K562 (cell line): ENCODE data around the gene POLD3. TPM values are rescaled to one million over a fixed set of nuclear protein-coding genes. Genes with fewer than 3 reads are reported as not detected.

Source experiments
- ATAC-seq: fragments of 200-7000 bp; cut with Tn5 transposase; 3 replicates; pipeline ENCODE4 v1.9.1; 2020; ENCODE audit warnings: moderate library complexity
- BruUV-seq: library from RNA; stranded (reverse); fragments of 400-500 nt; replicated peaks from 2 replicates; lab custom pipeline; 2021; lab: Mats Ljungman, UMichigan
- CTCF ChIA-PET: fragments of 300-600 bp; formaldehyde crosslinking; extraction: SDS; loops from one replicate; lab custom pipeline; 2021; ENCODE audit warnings: low intra/inter-chr PET ratio; lab: Yijun Ruan, JAX
- POLR2A ChIA-PET: fragments of 300-600, 350-650 bp; sonication (Branson Sonifier 250); formaldehyde crosslinking; extraction: SDS; loops from one replicate; lab custom pipeline; 2021; ENCODE audit warnings: antibody characterized with exemption, inconsistent platforms; lab: Yijun Ruan, JAX
- DNase-seq, 4 experiments: peaks; one replicate each; pipeline versions ENCODE4 v3.0.0 to v3.0.0-alpha.2; 2011 to 2018; ENCODE audit warnings: low spot score in 3 of 4, mixed read lengths in 3 of 4; ENCODE audit errors: extremely low read depth in 1 of 4
- FAIRE-seq: peaks from 2 replicates; lab custom pipeline; 2011; peaks lifted over from hg19 to GRCh38; lab: Jason Lieb, UNC
- H2AFZ ChIP-seq: 2 replicates; pipeline ENCODE4 v1.6.0; 2011; ENCODE audit warnings: low read depth, low read length, control low read depth, inconsistent platforms
- H3K27ac ChIP-seq: fragments of 200-600 bp; 3 replicates; pipeline ENCODE4 v1.8.0; 2011; ENCODE audit warnings: low read depth, mild to moderate bottlenecking, control low read depth, inconsistent platforms, low read length, moderate library complexity, mixed read lengths; ENCODE audit errors: extremely low read depth
- H3K27me3 ChIP-seq, 2 experiments: fragments of 300-600 bp in 1 of 2; 2 replicates in 1 of 2; 3 replicates in 1 of 2; pipeline versions ENCODE4 v1.6.0 to v1.8.0; 2011; ENCODE audit warnings: inconsistent platforms in 2 of 2, low read length in 2 of 2, mild to moderate bottlenecking in 1 of 2, mixed read lengths in 1 of 2, moderate library complexity in 1 of 2; ENCODE audit not compliant: control insufficient read depth in 2 of 2, insufficient read depth in 2 of 2
- H3K36me3 ChIP-seq: fragments of 300-600 bp; 3 replicates; pipeline ENCODE4 v1.8.0; 2011; ENCODE audit warnings: mild to moderate bottlenecking, low read length, inconsistent platforms; ENCODE audit not compliant: control insufficient read depth, insufficient read depth
- H3K4me1 ChIP-seq, 2 experiments: fragments of 200-600 bp in 1 of 2; replicated peaks in 1 of 2; 2 replicates in 1 of 2; 3 replicates in 1 of 2; pipeline versions ENCODE4 v1.5.1 to v1.8.0; 2011; ENCODE audit warnings: inconsistent platforms in 2 of 2, low read length in 2 of 2, mild to moderate bottlenecking in 1 of 2, mixed read lengths in 1 of 2, moderate library complexity in 1 of 2; ENCODE audit not compliant: control insufficient read depth in 2 of 2, insufficient read depth in 2 of 2
- H3K4me2 ChIP-seq: 2 replicates; pipeline ENCODE4 v1.6.1; 2011; ENCODE audit warnings: low read length, control low read depth, inconsistent platforms, mixed read lengths; ENCODE audit not compliant: insufficient read depth
- H3K4me3 ChIP-seq: fragments of 200-600 bp; sonication (generic), shearing (Covaris generic); 2 replicates; pipeline ENCODE4 v1.5.1; 2016; ENCODE audit warnings: control low read depth, inconsistent platforms
- H3K79me2 ChIP-seq: fragments of 200-600 bp; 3 replicates; pipeline ENCODE4 v1.8.0; 2011; ENCODE audit warnings: low read length, inconsistent platforms; ENCODE audit not compliant: control insufficient read depth, insufficient read depth
- H3K9ac ChIP-seq, 2 experiments: 2 replicates each; pipeline versions ENCODE4 v1.6.0 to v1.6.1; 2011; ENCODE audit warnings: low read depth in 2 of 2, low read length in 2 of 2, control low read depth in 1 of 2, inconsistent platforms in 1 of 2, mild to moderate bottlenecking in 1 of 2, mixed read lengths in 1 of 2; ENCODE audit not compliant: insufficient read depth in 1 of 2
- H3K9me1 ChIP-seq: one replicate; pipeline ENCODE4 v1.6.0; 2011; ENCODE audit warnings: inconsistent platforms, mild to moderate bottlenecking, low read length, moderate library complexity; ENCODE audit not compliant: control insufficient read depth, insufficient read depth
- H3K9me3 ChIP-seq: replicated peaks from 2 replicates; pipeline ENCODE4 v1.5.1; 2011; ENCODE audit warnings: low read depth, low read length, inconsistent platforms; ENCODE audit not compliant: control insufficient read depth, insufficient read depth
- H4K20me1 ChIP-seq: replicated peaks from 2 replicates; pipeline ENCODE4 v1.6.1; 2011; ENCODE audit warnings: low read length, inconsistent platforms, mixed read lengths; ENCODE audit not compliant: control insufficient read depth, insufficient read depth
- DMBX1 ChIP-seq: fragments of 250-450 bp; sonication (Bioruptor Pico); IDR thresholded peaks from 2 replicates; pipeline ENCODE4 v1.8.0; 2022; ENCODE audit warnings: inconsistent platforms, mild to moderate bottlenecking, moderate library complexity, borderline replicate concordance
- HDAC1 ChIP-seq, 2 experiments: fragments of 450-650 bp; IDR thresholded peaks; 2 replicates each; pipeline ENCODE4 v1.6.1; 2016 to 2017; ENCODE audit warnings: inconsistent platforms in 1 of 2, mild to moderate bottlenecking in 1 of 2, moderate library complexity in 1 of 2
- JUND ChIP-seq, 2 experiments: IDR thresholded peaks; 2 replicates in 1 of 2; 3 replicates in 1 of 2; pipeline ENCODE4 v1.6.1; 2011; ENCODE audit warnings: borderline replicate concordance in 2 of 2, low read depth in 2 of 2, low read length in 2 of 2, improper control_type of control experiment in 1 of 2, missing biosample characterization in 1 of 2, missing genetic modification characterization in 1 of 2, missing genetic modification reagents in 1 of 2
- NELFE ChIP-seq: IDR thresholded peaks from 2 replicates; pipeline ENCODE4 v1.6.1; 2011; ENCODE audit warnings: mild to moderate bottlenecking; ENCODE audit not compliant: insufficient read depth, insufficient read length
- PRPF4 ChIP-seq: fragments of 200-400 bp; formaldehyde crosslinking; IDR thresholded peaks from one replicate; pipeline ENCODE4 v1.6.1; 2017; ENCODE audit warnings: low read length, low read depth, mild to moderate bottlenecking; ENCODE audit not compliant: insufficient read depth, poor library complexity, severe bottlenecking
- RNF2 ChIP-seq: sonication (generic); IDR thresholded peaks from 2 replicates; pipeline ENCODE4 v1.6.1; 2016
- ZNF274 ChIP-seq: IDR thresholded peaks from 2 replicates; pipeline ENCODE4 v1.6.1; 2011; ENCODE audit warnings: low read depth, mild to moderate bottlenecking, low read length, moderate library complexity, borderline replicate concordance
- ZNF830 ChIP-seq: fragments of 250-450 bp; sonication (Bioruptor Pico); IDR thresholded peaks from 2 replicates; pipeline ENCODE4 v1.5.0; 2021; ENCODE audit warnings: mild to moderate bottlenecking
- WGBS: fragments of 100-300 bp; shearing (Covaris generic); methylation state at CpG from one replicate; pipeline ENCODE4 v1.1.6; 2016; ENCODE audit warnings: low coverage, mixed read lengths; ENCODE audit not compliant: insufficient coverage; ENCODE audit errors: missing lambda C conversion rate; 5-methylcytosine and 5-hydroxymethylcytosine counted together
- in situ Hi-C: fragments of 300-500 bp; cut with MboI; formaldehyde crosslinking; loops from 4 replicates; pipeline ENCODE4 v1.15.0; 2018; ENCODE audit warnings: inconsistent platforms, mixed read lengths
- intact Hi-C: fragments of 100-400 bp; cut with micrococcal nuclease; formaldehyde crosslinking; loops from 2 replicates; pipeline ENCODE4 v1.14.2; 2022
- polyA plus RNA-seq, 8 experiments: library from polyadenylated mRNA; depleted of rRNA in 4 of 8; stranded (reverse) in 5 of 8; unstranded in 3 of 8; fragments of >200 nt; fragmentation: Nextera tagmentation in 2 of 8; fragmentation: Illumina TruSeq in 1 of 8; extraction: Ambion mirVana in 2 of 8; extraction: Trizol in 1 of 8; gene quantifications; 2 replicates each; pipeline versions ENCODE4 v1.2.1 to v1.2.3, GENCODE V29; 2011 to 2014; ENCODE audit warnings: inconsistent platforms in 1 of 8, missing spikeins in 1 of 8
- total RNA-seq, 7 experiments: library from RNA; depleted of rRNA in 6 of 7; stranded (reverse); fragments of >200 nt in 6 of 7; fragmentation: Illumina TruSeq in 2 of 7; extraction: Trizol in 2 of 7; gene quantifications; 2 replicates each; pipeline versions ENCODE4 v1.2.1 to v1.2.3, GENCODE V29; 2011 to 2021; ENCODE audit warnings: low replicate concordance in 1 of 7
- TF ChIP-seq, protein P1 (sequence below): fragments of 450-650 bp; IDR thresholded peaks from one replicate; pipeline ENCODE4 v1.6.1; 2018; ENCODE audit warnings: mild to moderate bottlenecking, moderate library complexity; ENCODE audit not compliant: partially characterized antibody

Gene POLD3
- total and polyA plus RNA-seq, 9 of the 15 experiments (the other 6 are each of a cell fraction or from before 2014, with no cell fraction given): 10.6 to 40.1 (median 24.6) TPM

DNA sequence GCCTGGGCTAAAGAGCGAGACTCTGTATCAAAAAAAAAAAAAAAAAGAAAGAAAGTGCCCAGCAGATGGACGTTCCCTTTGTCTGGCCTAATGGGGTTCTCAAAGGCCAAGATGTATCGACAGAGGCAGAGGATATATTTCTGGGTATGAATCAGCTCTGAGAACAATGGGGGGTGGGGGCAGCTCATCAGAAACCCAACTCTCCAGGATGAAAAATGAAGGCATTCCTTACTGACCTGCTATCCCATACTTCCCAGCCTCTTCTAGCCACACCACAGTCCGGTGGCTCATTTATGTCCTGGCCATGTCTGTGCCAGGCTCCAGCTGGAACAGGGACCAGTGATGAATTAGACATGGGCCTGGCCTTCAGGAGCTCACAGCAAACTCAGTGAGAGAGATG lies 15.2 kb upstream of the POLD3 start:
- CTCF ChIA-PET: no interaction called here
- DNase-seq: no peak
- Histone ChIP-seq H2AFZ (no peak overlapping the region), H3K9ac (no peak overlapping the region), H3K27me3 (peaks cover 16 to 31% of the 10 kb centered on the region in 2 experiments), H3K79me2 (no peaks in the 10 kb centered on the region)
- in situ Hi-C loops (no loop called here), intact Hi-C loops (no loop called here)
- no TSS peak for BruUV-seq
- POLR2A ChIA-PET: interaction anchor here (0.6 to 1.2 kb wide), 2 partner anchors 10 to 627 kb away, joined by 3 to 4 read pairs; no protein-coding TSS in a partner anchor
- TF ChIP-seq, protein P1, sequence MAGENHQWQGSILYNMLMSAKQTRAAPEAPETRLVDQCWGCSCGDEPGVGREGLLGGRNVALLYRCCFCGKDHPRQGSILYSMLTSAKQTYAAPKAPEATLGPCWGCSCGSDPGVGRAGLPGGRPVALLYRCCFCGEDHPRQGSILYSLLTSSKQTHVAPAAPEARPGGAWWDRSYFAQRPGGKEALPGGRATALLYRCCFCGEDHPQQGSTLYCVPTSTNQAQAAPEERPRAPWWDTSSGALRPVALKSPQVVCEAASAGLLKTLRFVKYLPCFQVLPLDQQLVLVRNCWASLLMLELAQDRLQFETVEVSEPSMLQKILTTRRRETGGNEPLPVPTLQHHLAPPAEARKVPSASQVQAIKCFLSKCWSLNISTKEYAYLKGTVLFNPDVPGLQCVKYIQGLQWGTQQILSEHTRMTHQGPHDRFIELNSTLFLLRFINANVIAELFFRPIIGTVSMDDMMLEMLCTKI: no peak
- TF ChIP-seq ZNF274 (no peak), NELFE (no peak), ZNF830 (CRISPR knock-in tag) (no peak), PRPF4 (no peak), HDAC1 (IDR thresholded peaks at IDR 0.05) (no peak), DMBX1 (CRISPR knock-in tag) (no peak), RNF2 (no peak), JUND (IDR thresholded peaks at IDR 0.05; ENCODE audit: borderline replicate concordance, low read depth, low read length) (no peak), JUND (tag; IDR thresholded peaks at IDR 0.05; ENCODE audit: borderline replicate concordance, low read depth, low read length) (no peak)
- TF ChIP-seq, all 486 proteins: peak for 0
- WGBS: 8% methylated on average over 3 of the region's 4 CpGs
- no peaks in the 10 kb centered on the region for H3K36me3 ChIP-seq
- no peak overlapping the region for H3K4me2 ChIP-seq
- H3K4me1 ChIP-seq: no peaks in the 10 kb centered on the region; a peak in 1 of 5 replicates
- no peaks in the 10 kb centered on the region for H3K9me1 ChIP-seq
- no peaks in the 10 kb centered on the region for H4K20me1 ChIP-seq
- ATAC-seq (no peak), FAIRE-seq (no peak)
- no peaks in the 10 kb centered on the region for H3K9me3 ChIP-seq
- no peak overlapping the region for H3K27ac ChIP-seq
- H3K4me3 ChIP-seq: no peak overlapping the region
